Stimulated activated CD4-positive, alpha-beta T cell treated with anti-CD3 and anti-CD28 coated beads, Interleukin-15, amount 100 ng/mL, for 48 hours (primary cell): ENCODE results near the gene TBC1D2B.

ENCODE experiments used
- DNase-seq, 2 donors: peaks; one replicate each; pipeline ENCODE4 v3.0.0-alpha.2; 2020; ENCODE audit warnings: low read depth in 2 of 2

Gene TBC1D2B

DNA sequence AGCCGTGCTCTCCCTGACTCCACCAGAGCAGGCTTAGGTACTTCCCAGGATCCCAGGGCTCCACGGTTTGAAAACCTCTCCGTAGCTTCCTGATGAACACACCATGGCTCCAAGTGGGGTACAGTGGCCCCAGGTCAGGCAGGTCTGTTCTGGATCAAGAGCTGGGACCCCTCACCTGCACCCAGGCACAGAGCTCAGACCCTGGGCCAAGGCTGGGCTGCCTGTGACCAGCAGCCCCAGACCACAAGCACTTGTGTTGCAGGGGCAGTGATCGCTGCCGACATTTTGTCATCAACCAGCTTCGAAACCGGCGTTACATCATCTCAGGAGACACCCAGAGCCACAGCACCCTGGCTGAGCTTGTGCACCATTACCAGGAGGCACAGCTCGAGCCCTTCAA is 20.2 kb upstream of the TBC1D2B start:
- no peak for DNase-seq

DNA sequence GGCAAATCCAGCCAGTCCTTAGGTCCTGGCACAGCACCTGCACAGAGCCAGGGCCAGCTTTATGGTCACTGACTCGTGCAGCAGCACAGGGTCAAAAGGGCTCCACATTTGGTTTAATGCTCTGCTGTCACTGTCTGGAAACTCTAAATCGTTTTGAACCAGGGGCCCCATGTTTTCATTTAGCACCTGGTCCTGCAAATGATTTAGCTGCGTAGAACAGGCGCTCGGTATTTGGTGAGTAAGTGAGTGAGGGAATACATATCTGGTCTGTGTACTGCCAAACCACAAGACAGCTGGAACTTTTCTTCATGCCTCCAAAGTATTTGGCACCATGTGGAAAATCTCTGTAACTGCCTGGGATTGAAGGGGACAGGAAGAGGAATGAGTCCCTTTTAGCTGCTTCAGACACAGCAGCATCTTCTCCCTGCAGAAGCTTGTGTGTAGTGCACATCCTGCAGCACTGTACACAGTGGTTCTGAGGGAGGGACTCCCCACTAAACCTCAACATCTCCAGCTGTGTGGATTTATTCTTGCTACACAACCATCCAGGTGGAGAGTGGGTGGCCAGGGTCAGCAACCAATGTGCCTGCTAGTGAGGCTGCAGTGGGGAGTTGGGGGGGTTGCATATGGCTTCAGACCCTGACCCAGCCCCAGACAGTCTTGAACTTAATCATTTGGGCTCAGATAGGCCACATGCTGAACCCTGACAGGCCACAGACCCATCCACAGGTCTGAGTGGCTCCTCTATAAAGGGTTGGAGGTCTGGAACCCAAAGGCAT is 15.9 kb upstream of the TBC1D2B start:
- DNase-seq: no peak

DNA sequence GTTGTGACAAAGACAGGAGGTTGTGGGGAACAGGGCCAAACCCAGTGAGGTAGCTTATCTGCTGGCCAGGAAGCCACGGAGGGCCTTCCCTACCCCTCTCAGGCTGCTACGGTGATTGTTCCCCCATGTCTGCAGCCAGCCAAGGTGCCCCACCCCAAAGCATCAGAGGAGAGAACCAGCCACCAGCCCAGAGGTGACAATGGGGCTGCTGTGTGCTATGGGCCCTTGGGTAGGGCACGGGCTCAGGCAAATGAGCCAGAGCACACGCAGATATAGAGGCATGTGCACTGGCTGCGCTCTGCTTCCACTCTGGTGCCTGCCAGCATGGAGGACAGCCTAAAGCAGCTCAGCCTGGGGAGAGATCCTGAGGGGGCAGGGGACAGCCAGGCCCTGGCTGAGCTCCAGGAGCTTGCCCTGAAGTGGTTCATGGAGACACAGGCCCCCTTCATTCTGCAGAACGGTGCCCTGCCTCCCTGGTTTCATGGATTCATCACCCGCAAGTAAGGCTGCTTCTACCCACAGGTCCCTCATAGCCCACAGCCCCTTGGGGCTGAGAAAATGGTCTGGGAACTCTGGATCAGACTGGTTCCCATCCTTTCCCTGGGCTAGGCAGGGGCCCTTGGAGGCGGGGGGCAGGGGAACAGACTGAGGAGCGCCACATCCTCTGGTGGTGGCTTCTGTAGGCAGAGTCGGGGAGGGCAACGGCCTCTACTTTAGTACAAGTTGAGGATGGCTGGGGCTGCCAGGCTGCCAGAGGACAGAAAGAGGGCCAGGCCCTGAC is 14.9 kb upstream of the TBC1D2B start, which contains the start of gene SH2D7:
TSS of gene SH2D7 (plus strand) at position 301 of the 781 bp plus-strand sequence. CDS start at position 325, 24 bp downstream.
- DNase-seq: no peak

DNA sequence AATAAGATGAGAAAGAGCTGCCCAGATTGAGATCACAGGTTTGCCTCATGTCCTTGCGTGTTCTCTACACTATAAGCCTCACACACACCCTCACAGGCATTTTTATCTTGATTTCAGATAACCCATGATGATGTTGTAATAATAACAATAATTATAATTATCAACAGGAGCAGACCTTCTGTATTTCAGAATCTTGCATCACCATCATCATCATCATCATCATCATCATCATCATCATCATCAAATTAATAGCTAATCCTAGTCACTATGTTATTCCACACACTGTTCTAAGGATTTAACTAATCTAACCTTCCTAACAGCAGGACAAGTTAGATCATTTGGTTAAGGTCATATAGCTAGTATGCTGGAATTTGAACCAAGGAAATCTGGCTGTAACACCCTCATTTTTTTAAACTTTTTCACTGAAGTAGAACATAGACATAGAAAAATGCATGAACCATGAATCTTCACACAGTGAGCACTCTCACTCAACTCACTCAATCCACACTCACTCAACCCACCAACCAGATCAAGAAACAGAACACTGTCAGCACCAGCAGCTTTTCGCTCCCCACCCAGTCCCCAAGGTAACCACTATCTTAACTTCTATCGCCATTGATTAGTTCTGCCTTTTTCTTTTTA is 13.0 kb upstream of the TBC1D2B start:
- DNase-seq: no peak

DNA sequence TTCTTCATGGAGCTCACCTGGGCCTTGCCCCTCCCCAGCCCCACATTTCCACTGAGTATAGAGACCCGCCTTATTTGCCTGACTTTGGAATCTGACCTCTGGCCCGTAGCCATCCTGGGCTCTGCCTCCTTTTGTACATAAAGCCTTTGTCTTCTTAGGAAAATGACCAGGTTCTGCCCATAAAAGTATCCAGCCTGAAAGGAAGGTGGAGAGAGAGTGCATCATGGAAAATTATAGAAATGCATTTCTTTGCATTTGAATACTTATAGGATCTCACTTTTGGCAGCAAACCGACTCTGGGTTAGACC is 11.2 kb upstream of the TBC1D2B start:
- no peak for DNase-seq

DNA sequence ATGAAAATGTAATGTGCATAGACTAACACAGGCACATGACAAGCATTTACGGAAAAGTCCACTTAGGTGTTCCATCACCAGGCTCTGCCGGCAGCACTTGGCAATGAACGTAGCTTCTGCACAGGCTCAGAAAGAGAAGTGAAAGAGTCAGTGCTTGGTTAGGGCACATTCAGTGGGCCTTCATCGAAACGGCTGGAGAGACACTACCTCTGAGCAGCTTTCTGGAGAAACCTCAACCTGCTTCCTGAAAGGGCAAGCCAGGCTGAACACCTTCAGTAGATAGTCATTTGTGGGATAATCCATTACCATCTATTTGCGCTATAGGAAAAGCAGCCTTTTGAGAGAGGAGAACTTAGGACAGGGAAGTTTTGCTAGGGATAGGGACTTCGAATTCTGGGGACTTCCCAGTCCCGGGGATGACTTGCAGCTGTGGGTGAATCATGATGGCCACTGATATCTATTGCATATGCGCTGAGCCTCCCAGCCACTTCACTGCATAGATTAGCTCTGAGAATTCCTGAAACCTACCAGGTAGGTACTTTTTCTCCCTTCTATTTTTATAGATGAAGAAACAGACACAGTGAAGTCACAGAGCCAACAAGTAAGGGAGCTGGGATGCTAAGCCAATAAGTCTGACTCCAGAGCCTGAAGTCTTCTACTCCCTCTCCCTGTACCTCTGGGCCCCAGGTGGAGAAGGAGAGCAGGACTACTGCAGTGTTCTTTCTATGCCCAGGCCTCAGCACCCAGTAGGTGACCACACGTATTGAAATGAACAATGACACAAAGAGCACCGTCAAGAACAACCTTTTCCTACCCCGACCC is 10.7 kb upstream of the TBC1D2B start:
- no peak for DNase-seq

DNA sequence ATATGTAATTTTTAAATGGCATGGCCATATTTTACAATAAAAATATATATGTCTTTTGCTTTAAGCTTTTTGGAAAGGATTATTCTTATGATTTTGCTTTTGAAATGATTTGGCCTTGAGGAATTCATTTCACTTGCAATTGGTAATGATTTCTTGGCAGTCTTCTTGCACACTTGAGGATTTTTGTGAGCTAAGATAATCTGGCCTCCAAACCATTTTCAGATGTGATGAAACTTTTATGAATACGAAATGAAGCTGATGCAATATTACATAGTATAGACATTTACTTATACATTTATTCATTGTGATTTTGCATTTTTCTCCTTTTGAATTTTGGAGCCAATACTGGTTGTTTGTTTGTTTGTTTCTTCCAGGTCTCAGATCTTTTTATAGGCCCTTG is 8.4 kb upstream of the TBC1D2B start:
- no peak for DNase-seq

DNA sequence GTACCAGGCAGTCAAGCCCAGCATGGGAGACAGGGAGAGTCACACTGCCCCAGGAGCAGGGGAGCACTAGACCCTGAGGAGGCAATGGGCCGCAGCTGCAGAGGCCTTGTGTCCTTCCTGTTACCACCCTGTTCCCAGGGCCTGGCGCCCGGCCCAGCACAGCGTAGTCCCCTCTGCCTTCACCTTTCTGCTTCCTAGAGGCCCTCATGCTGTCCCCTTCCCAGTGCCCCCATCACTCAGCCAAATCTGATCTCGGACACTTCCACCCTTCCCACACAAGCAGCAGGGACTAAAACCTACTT is 6.9 kb upstream of the TBC1D2B start:
- DNase-seq: no peak

DNA sequence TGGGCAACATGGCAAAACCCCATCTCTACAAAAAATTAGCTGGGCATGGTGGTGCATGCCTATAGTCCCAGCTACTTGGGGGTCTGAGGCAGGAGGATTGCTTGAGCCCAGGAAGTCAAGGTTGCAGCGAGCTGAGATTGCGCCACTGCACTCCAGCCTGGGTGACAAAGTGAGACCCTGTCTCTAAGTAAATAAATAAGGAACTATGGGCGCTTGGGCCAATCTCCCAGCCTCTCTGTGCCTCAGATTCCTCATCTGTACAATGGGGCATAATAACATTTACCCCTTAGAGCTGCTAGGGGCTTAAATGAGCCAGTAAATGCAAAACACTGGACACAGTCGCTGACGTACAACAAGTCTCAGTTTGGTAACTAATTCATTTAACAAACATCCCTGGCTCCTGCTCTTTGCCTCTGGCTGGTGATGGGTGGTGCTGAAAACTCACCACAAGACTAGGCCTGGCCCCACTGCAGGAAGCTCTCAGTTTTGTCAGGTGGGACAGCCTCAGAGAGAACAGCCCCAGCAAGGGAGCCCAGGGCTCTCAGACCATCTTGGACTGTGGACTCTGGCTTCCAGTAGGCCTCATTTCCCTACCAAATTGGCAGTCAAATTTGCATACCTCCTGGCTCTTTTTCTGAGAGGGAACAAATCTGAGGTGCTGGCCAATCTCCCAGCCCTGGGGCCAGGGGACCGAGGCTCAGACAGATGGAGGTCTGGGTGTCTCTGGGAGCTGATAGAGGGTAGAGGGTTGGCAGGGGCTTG is 6.4 kb upstream of the TBC1D2B start:
- no peak for DNase-seq

DNA sequence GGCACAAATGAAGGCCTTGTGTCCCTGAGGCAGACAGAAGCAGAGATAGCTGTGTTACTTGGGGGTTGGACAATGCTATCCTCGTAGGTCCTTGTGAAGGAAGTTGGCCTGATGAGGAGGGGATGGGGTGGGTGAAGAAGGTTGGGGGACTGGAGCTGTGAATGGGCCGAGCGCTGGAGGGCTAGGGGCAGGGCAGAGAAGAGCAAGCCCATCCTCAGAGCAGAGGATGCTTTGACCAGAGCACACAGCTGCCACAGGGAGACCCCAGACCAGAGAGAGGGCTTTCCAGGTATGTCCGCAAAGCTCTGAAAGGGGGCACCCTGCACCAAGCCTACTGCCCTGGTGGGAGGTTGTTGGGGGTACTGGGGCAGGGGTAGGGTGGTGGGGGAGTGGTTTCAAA is 5.7 kb upstream of the TBC1D2B start:
- DNase-seq: no peak

DNA sequence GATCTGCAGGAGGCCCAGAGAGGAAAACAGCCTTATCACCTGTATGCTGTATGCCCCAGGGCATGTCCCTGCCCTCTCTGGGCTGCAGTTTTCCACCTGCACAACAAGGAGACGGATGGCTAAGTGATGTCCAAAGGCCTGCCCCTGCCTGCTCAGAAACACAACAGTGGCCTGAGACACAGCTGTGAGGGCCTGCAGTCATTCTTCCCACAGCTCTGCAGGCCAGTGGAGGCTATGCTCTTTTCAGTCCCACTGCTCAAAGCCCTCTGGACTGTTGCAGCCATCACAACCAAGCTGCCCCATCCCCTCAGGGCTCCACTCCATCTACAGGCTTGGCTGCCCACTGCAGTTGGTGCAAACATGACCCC is 5.2 kb upstream of the TBC1D2B start:
- DNase-seq: no peak

DNA sequence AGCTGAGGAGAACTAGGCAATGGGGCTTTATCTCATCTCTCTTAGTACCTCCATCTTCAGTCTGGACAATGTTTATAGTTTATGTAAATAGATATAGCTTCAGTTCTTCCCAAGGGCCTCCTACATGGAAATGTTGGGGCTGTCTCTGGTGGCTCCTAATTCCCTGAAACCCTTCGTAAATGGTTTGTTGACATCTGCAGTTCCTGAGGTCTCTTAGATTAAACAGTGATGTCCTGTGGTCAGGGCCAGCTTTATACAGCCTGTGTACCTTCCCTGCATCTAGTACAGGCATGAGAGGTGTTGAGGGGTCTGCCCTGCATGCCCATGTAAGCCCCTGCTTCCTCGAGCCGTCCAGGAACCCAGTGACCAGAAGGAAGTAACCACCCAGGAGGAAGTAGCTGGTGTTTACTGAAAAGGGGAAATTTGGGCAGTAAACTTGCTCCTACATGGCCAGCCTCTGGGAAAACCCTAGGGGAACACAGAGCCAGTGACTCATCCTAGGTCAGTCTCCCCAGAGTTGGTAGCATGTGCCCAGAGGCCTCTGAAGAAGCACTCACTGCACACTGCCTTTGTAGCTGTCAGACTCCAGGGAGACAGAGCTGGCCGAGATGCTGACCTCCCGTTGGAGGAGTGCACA is 4.7 kb upstream of the TBC1D2B start:
- no peak for DNase-seq

DNA sequence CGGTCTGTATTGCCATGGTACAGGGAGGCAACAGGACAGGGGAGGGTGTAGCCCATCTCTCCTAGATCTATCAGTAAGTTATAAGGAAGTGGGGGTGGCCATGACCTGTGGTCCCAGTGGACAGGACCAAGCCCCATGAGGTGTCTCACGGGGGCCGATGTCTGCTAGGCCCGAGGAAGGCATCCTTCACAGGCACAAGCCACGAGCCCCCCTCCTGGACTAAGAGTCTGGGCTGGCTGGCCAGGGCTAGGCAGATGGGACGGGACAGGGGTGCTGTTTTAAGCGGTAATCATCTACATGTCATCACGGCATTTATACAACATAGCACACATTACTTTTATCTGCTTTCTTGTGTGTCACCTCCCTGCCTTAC is 2.6 kb upstream of the TBC1D2B start:
- DNase-seq: no peak

DNA sequence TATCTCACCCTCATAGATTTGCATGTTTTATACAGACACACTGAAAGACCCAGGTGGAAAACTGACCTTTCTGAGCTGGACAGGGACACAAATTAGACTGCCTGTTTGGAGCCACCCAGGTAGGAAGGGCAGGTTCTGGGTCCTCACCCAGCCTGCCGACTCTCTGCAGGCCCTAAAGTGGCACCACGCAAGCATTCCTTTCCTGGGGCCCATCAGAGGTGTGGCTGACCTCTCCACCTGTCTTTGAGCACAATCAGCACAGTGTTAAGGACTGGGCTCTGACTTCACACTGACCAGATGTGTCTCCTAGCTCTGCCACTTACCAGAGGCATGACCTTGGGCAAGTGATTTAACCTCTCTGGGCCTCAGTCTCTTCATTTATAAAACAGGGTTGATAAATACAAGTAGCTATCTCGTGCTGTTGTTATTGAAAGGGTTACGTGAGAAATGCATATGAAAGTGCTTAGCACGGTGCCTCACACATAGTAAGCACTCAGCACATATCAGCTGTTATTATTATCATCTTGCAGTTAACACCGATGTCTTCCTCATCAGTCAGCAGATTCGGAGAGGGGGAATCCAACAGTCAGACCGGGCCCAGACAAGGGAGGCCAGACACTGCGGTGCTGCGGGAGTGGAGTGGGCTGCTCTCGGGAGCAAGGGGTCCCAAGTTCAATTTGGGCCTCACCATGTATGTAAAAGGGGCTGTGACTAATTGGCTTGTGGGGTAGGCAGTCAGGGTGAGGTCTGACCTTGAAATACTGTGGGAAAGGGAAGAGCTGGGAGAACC is 2.0 kb upstream of the TBC1D2B start:
- DNase-seq: no peak

DNA sequence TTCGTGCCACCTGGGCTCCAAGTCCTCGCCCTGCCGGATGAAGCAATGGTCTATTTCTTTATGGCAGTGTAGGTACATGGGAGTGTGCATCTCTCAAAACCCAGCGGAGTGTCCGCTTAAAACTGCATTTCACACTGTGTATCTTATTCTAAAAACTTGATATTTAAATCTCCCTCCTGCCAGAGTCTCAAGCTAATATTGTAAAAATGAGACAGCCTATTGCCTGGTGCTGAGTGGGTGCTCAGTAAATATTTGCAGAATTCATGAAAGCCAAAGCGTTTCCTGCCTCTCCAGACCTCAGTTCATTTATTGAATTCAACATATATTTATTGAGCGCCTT is 330 bp upstream of the TBC1D2B start:
- no peak for DNase-seq

DNA sequence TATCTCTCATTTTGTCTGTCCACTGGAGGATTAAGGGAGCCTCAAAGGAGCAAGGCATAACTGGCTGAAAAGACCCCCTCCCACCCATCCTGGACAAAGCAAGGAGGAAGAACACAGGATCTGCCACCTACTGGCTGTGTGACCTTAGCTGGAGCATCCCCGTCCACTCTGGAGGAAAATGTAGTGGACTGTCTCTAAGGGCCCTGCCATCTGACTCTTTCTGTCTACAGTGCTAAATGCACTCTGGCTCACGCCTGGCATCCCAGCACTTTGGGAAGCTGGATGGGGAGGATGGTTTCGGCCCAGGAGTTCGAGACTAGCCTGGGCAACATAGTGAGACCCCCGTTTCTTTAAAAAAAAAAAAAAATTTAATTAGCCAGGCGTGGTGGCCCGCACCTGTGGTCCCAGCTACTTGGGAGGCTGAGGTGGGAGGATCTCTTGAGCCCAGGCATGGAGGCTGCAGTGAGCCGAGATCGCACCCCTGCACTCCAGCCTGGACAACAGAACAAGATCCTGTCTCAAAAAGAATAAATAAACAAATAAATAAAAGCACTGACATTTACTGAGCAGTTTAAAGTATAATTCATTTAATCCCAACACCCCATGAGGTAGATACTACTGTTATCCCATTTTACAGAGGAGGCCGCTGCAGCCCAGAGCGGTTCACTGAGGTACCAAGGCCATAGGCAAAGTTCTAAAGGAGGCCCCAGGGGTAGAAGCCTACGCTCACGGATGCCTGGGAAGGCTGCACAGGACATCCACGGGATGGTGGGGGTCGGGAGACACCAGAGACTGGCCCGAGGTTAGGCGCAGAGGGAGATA is 1.1 kb downstream of the TBC1D2B start:
- no peak for DNase-seq

DNA sequence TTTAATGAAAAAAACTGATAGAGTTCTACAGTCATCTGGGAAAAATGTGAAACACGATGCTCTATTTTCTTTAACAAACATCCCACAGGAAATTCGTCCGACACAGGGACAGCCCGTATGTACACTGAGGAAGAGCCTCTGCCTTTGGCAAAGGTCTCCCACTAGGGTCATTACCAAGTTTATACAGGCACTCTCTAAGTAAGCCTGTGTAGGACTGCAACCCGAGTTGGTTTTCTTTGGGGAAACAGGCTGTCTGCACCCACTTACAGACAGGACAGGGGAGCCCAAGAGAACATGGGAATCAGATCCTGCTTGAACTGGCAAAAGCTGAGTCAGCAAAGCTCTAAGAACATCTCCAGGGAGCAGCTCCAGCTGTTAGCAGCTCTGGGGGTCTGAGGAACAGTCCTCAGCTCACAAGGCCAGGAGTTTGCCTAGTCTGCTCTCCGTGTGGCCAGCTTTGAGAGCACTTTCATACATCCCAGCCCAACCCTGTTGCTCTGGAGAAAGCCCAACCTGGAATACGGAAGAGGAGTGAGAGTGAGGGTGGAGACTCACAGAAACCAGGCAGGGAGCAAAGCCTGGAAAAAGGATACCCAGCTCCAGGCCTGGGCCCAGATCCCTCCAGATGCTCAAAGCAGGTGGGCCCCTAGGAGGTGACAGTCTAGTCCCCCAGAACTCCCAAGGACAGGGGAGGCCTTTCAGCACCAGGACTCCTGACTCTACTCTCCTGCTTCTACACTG is 1.9 kb downstream of the TBC1D2B start:
- DNase-seq: no peak

DNA sequence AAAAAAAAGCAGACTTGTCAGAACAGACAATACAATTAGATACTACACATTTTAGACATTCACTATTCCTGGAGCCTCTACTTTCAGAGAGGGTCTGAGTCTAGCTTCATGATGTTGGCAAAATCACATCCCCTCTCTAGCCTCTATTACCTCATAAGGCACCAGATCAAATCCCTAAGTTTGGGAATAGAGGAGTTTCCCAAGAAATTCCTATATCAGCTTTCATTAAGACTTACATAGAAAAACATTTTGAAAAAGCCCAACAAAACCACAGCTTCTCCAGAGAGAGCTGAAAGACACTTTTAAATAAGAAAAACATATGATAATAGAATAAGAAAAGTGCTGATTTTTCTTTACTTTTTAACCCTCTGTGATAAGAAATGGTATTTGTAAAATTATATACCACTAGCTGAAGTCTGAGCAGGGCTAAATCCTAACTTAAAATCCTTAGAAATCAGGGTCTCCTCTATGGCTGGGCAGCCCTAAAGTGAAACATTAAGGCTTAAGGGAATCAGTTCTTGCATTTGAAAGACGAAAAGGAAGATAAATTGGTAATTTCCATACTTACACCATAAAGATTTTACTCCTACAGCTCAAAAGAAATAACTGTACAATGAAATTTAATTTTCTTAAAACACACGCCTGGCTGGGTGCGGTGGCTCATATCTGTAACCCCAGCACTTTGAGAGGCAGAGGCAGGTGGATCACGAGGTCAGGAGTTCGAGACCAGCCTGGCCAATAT is 4.3 kb downstream of the TBC1D2B start:
- DNase-seq: no peak
